Stimulated activated CD8-positive, alpha-beta memory T cell treated with anti-CD3 and anti-CD28 coated beads, Interleukin-15, amount 100 ng/mL, for 4 hours (primary cell): ENCODE measurements around the gene AAR2.

Experiments used
- DNase-seq, 2 donors: peaks; one replicate each; pipeline ENCODE4 v3.0.0-alpha.2; 2020; ENCODE audit warnings: low read depth in 2 of 2

The AAR2 gene

DNA sequence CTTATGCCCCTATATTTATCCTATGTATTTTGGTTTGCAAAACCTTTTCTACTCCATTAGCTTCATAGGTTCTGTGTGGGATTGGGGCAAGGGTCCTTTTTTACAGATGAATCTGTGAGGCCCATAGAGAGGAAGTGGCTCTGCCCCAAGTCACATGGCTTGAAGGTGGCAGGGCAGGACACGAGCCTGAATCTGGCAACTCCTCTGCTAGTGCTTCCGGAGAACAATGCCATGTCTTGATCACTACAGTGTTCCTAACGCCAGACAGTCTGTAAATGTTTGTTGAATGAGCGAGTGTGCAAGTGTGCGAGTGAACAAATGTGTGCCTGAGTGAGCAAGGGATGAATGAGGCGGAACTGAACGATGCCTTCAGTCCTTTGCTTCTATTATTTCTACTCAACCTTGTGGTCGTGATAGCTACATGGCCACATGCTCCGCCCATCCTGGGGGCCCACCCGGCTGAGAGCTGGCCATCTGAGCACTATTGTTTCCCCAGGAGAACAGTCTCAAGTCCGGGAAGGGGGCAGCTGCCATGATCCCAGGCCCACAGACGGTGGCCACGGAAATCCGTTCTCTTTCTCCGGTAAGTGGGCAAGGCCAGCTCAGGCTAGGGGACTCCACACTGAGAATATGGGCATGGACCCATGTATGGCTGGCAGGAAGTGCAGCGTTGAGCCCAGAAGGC is 17.8 kb upstream of the AAR2 start:
- DNase-seq, result no peak

GRCh38 chr20:36219671-36220220 is 16.5 kb upstream of the AAR2 start:
- no peak for DNase-seq

GRCh38 chr20:36225666-36226065 is 10.6 kb upstream of the AAR2 start:
- DNase-seq, result no peak

DNA sequence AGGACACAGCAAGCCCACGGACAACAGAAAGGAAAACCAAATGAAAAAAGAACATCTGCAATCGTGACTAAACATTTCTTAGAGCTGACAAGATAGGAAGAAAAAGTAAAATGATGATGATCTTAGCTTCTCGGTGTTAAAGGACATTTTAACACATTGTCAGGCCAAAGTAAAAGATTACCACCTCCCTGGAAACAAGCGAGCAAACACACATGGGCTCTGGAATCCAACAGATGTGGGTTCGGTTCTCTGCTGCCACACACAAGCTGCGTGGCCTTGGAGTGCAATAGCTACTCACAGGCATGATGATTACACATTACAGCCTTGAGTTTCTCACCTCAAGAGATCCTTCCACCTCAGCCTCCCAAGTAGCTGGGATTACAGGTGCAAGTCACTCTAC is 7.5 kb upstream of the AAR2 start:
- DNase-seq, result no peak

- DNase-seq, result no peak
Observed at GRCh38 chr20:36230019-36230418, 6.3 kb upstream of the AAR2 start.

GRCh38 chr20:36231331-36231730 is 4.9 kb upstream of the AAR2 start:
- no peak for DNase-seq

- no peak for DNase-seq
Observed at GRCh38 chr20:36234771-36235320, 1.4 kb upstream of the AAR2 start.

DNA sequence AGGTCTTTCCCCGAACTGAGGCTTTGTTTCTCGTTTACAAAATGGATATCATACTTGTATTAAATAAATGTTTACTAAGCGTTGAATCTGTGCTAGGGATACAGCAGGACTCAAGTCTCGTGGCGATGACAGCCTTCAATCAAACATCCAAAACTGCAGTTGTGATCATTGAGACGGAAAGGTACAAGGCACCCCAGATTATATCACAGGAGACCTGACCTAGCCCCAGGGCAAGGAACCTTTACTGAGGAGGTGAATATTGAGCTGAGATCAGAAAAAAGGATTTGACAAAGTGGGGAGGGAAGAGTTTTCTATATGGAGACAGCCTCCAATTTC is 476 bp downstream of the AAR2 start:
- no peak for DNase-seq

- no peak for DNase-seq
Observed at GRCh38 chr20:36237477-36237876, 1.2 kb downstream of the AAR2 start.

DNA sequence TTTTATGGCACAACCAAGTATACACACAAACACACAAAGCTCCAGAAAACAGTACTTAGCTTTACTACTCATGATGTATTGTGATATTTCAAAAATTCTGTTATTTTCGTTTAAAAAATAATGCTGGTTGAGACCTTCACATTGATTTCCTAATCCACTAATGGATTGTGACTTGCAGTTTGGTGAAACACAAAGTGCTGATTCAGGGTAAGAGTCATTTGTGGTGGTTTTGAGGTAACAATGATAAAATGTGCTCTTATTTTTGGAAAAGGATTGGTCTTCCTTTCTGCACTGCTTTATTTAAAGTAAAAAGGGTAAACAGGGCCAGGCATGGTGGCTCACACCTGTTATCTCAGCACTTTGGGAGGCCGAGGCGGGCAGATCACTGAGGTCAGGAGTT is 1.9 kb downstream of the AAR2 start:
- no peak for DNase-seq

DNA sequence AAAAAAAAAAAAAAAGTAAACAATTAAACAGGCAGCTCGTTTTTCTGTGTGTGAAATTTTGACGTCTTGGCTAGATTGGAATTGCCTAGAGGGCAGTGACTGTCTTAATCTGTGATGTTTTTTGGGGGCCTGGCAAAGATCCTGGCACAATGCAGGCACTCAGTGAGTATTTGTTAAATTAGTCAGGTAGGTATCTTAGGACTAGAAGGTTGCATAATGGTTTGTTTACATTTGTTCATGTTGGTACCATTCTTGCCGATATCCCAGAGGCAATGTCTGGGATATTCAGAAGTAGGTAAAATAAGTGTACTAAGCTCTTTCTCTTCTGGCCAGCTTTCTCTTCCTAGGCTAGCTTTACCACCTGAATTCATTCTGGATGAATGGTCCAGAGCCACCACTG is 2.5 kb downstream of the AAR2 start:
- DNase-seq, result no peak

GRCh38 chr20:36240076-36240475 is 3.8 kb downstream of the AAR2 start:
- no peak for DNase-seq

DNA sequence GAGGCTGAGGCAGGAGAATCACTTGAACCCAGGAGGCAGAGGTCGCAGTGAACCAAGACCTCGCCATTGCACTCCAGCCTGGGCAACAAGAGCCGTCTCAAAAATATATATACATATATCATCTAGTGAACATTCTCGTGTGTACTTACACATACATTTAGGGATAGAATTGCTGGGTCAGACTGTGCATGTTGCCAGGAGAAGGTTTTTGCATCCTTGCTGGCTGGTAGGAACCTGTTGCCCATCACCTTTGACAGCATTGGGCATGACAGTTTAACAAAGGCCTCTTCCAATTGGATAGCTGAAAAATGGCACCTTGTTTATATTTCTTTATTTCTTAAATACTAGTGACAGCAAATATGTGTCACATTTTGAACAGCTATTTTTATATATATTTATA is 5.4 kb downstream of the AAR2 start:
- DNase-seq, result no peak

GRCh38 chr20:36243726-36244125 is 7.4 kb downstream of the AAR2 start:
- DNase-seq, result no peak

GRCh38 chr20:36246401-36246800 is 10.1 kb downstream of the AAR2 start:
- DNase-seq, result no peak

DNA sequence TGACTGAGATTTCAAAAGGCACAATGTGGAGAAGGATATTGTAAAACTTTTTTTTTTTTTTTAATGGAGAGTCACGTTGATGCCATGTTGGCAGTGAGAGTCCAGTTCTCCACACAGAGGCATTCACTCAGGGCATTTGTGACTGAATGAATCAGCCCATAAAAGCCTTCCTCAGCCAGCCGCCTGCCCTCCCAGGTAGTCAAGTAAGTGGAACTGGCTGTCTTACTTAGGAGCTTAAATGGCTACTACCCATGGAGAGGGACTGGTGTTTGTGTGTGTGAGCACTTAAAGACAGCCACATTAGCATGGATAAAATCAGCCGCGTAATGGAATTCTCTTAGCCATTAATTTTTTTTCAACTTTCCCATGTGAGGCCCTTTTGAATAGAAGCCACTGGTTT is 12.6 kb downstream of the AAR2 start:
- DNase-seq, result no peak

GRCh38 chr20:36249450-36249849 is 13.2 kb downstream of the AAR2 start:
- DNase-seq, result no peak

DNA sequence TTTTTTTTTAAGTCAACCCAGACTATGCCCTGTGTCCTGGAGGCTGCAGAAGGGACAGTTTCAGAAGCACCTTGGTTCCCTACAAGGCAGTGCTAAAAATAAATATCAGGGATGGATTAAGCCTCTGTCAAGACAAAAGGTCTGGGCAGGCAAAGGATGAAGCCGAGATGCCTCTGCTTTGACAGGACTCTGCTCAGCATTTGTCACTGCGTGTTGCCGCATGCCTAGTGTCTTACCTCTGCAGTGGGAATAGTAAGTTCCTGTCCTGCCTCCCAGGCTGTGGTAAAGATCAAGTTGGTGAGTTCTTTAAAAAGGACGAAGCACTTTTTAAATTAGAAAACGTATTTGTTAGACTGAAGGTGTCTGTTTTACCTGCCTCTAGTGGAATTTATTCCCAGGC is 15.1 kb downstream of the AAR2 start:
- no peak for DNase-seq

DNA sequence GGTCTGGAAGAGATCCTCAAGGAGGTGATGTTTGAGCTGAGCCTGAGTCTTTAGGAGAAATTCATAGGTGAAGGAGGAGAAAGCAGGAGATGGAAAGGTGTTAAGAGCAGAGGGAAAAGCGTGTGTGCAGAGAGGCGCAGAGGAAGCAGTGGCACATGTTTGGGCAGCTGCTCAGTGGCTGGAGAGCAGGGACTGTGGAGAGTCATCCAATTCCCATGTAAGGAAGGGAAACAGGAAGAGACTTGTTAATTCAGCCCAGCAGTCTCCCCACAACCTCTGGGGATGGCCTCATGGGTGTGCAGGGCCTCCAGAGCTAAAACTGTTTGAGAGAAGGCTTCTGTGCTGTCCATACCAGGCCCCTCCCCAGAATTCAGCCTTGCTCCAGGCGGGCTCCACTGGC is 16.2 kb downstream of the AAR2 start:
- no peak for DNase-seq

DNA sequence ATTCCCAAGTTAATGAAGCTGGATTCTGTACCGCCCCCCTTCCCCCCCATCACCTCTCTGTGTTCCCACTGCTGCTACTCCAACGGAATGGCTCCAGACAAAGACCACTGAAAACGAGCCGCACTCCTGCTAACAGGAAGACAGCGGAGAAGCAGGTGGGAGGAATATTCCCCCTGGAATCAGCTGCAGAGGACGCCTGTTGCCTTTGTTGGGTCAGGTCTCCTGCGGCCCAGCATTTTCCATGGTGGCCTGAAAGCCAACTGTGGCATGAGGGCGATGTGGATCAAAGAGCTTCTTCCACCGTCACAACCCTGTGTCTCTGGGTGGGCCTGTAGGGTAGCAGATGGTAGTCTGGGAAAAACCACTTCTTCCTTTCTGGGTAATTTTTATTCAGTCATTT is 16.8 kb downstream of the AAR2 start:
- DNase-seq, result no peak

DNA sequence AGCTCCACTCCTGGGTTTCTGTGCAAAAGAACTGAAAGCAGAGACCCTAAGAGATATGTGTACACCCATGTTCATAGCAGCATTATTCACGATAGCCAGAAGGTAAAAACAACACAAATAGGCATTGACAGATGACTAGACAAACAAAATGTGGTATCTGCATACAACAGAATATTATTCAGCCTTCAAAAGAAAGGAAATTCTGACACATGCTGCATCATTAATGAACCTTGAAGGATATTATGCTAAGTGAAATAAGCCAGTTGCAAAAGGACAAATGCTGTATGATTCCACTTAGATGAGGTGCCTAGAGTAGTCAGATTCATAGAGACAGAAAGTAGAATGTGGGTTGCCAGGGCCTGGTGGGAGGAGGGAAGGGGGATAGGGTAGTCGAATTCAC is 17.8 kb downstream of the AAR2 start:
- no peak for DNase-seq

- DNase-seq, result no peak
Observed at GRCh38 chr20:36255445-36255844, 19.2 kb downstream of the AAR2 start.

DNA sequence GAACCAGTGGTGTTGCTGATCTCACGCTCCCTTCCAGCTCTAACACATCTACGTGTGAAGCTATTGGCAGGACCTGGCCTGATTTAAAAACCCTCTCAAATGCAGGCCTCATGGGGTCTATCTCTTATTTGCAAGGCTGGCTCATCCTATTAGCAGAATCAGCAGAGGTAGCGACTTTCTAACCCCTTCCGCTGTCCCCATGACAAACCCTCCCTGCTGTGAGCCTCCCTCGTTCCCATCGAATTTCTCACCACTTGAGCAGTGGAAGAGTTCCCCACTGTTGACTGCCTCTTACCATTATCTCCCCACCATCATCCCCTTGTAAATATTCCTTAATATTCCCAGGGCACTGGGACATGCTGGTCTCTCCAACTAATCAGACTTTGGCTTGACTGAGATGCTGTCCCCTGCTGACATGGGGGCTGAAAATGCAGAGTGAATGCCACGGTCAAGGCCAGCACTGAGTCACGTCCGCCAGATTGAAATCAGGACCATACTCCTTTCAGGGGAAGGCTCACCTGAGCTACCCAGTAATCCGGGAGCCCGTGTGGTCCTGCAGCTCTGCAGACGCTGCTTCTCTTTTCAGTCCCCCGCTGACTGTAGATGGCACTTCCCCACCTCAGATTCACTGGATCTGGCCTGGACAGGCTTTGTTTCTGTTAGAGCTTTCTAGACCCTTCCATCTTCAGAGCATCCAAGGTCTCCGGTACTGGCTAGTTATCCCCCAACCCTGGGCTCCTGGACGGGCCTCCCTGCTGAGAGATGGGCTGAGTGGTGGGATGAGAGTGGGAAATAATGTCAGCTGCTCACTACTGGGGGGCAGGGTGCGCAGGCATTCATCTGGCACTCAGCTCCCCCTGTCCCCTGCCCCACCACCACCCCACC is 23.1 kb downstream of the AAR2 start:
- DNase-seq, result no peak
